Astrocyte (in vitro differentiated cells and primary cell): ENCODE results near the gene SLC38A8.

Experiments
- CTCF ChIP-seq: IDR thresholded peaks from 2 replicates; pipeline ENCODE4 v1.5.1; 2011; ENCODE audit warnings: low read depth, mild to moderate bottlenecking, inconsistent platforms, low read length, moderate library complexity; ENCODE audit not compliant: insufficient read depth
- EZH2 ChIP-seq: IDR thresholded peaks from 2 replicates; pipeline ENCODE4 v1.6.1; 2012; ENCODE audit warnings: mild to moderate bottlenecking, low read length, inconsistent platforms; ENCODE audit not compliant: insufficient read depth

DNA sequence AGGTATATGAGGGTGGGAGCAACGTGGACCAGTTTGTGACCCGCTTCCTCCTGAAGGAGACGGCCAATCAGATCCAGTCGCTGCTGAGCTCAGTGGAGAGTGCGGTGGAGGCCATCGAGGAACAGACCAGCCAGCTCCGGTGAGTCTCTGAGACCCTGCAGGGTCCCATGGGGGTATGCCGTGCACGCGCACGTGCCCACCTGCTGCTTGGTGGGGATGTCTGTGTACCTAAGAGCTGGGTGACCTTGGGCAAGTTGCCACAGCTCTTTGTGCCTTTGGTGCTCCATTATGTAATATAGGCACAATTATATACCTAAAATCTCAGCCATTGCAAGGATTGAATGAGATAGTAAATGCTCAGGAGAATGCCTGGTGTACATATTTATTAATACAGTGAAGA lies 52.1 kb downstream of the SLC38A8 start:
- TF ChIP-seq CTCF, result no peak
- no peak for TF ChIP-seq EZH2
